ENCODE results near the gene PLEKHG3. TPM values are rescaled to one million over a fixed set of nuclear protein-coding genes. Genes with fewer than 3 reads are reported as not detected.

Gene PLEKHG3
- total and polyA plus RNA-seq, 3 donors from 2014 or later, result 20.1 to 21.6 (median 20.6) TPM

- TF ChIP-seq POLR2A (IDR thresholded peaks at IDR 0.05) (no peak), CTCF (IDR thresholded peaks at IDR 0.05) (no peak)
- H3K27ac ChIP-seq, result no peak overlapping the region
- no peak for DNase-seq
- H3K36me3 ChIP-seq (ENCODE audit: low read depth, missing control alignments), result no peaks in the 10 kb centered on the region
- WGBS, 2 donors, result 76 to 81% methylated on average over 10 of the region's 10 CpGs
- no peak overlapping the region for H3K4me3 ChIP-seq
- H3K9me3 ChIP-seq, result no peaks in the 10 kb centered on the region
- intact Hi-C loops (cut with DNase I; ENCODE audit: low total_unique reads), result loop anchor here (5.0 kb wide), 1 partner anchor 87 kb away; no protein-coding TSS in a partner anchor
- H3K4me1 ChIP-seq, result no peaks in the 10 kb centered on the region
- H3K27me3 ChIP-seq, result no peaks in the 10 kb centered on the region
Observed at GRCh38 chr14:64674829-64675228, 29.4 kb upstream of the PLEKHG3 start.

GRCh38 chr14:64675312-64675711, 28.9 kb upstream of the PLEKHG3 start:
- H3K9me3 ChIP-seq, result no peaks in the 10 kb centered on the region
- no peaks in the 10 kb centered on the region for H3K27me3 ChIP-seq
- H3K4me3 ChIP-seq, result no peak overlapping the region
- no peaks in the 10 kb centered on the region for H3K36me3 ChIP-seq (ENCODE audit: low read depth, missing control alignments)
- no peak for TF ChIP-seq CTCF (IDR thresholded peaks at IDR 0.05)
- no peak for TF ChIP-seq POLR2A (IDR thresholded peaks at IDR 0.05)
- H3K4me1 ChIP-seq, result peaks cover 3% of the 10 kb centered on the region
- DNase-seq, result no peak
- no peak overlapping the region for H3K27ac ChIP-seq
- WGBS, 2 donors, result 60 to 83% methylated on average over 3 of the region's 3 CpGs
- intact Hi-C loops (cut with DNase I; ENCODE audit: low total_unique reads), result no loop called here

- H3K36me3 ChIP-seq (ENCODE audit: low read depth, missing control alignments), result no peaks in the 10 kb centered on the region
- H3K4me3 ChIP-seq, result no peak overlapping the region
- intact Hi-C loops (cut with DNase I; ENCODE audit: low total_unique reads), result no loop called here
- WGBS, 2 donors, result 89% methylated on average over 3 of the region's 3 CpGs
- no peak overlapping the region for H3K27ac ChIP-seq
- H3K4me1 ChIP-seq, result peaks cover 15% of the 10 kb centered on the region
- no peaks in the 10 kb centered on the region for H3K27me3 ChIP-seq
- TF ChIP-seq POLR2A (IDR thresholded peaks at IDR 0.05) (no peak), CTCF (IDR thresholded peaks at IDR 0.05) (no peak)
- H3K9me3 ChIP-seq, result no peaks in the 10 kb centered on the region
- no peak for DNase-seq
Observed at GRCh38 chr14:64676410-64677008, 27.7 kb upstream of the PLEKHG3 start.

GRCh38 chr14:64680013-64680713, 24.1 kb upstream of the PLEKHG3 start:
- no peaks in the 10 kb centered on the region for H3K9me3 ChIP-seq
- TF ChIP-seq POLR2A (IDR thresholded peaks at IDR 0.05), result no peak
- no peak for TF ChIP-seq CTCF (IDR thresholded peaks at IDR 0.05)
- peaks cover 26% of the 10 kb centered on the region for H3K4me1 ChIP-seq
- H3K27me3 ChIP-seq, result no peaks in the 10 kb centered on the region
- H3K36me3 ChIP-seq (ENCODE audit: low read depth, missing control alignments), result no peaks in the 10 kb centered on the region
- DNase-seq, result peak; percentile 25
- H3K4me3 ChIP-seq, result no peak overlapping the region
- 67 to 69% methylated on average over 10 of the region's 10 CpGs for WGBS, 2 donors
- intact Hi-C loops (cut with DNase I; ENCODE audit: low total_unique reads), result no loop called here
- H3K27ac ChIP-seq, result peak overlapping the region in 1 of 2 donors; percentile 70
